Measurements from ENCODE around the gene ADIPOR2.

ADIPOR2 gene

GRCh38 chr12:1690578-1691122, at the start of gene ADIPOR2:
Gene ADIPOR2 (plus strand): TSS chr12:1691070. CDS start chr12:1754344, 63,274 bp downstream.
- DNase-seq (ENCODE audit: extremely low read depth in 1 of 2, low read depth in 1 of 2) = peak; percentile 89 to 91

- DNase-seq (ENCODE audit: extremely low read depth in 1 of 2, low read depth in 1 of 2) = no peak
These were observed 48.4 kb upstream of the ADIPOR2 start for GRCh38 chr12:1642513-1642912.

GRCh38 chr12:1643043-1643442, 47.8 kb upstream of the ADIPOR2 start:
- no peak for DNase-seq (ENCODE audit: extremely low read depth in 1 of 2, low read depth in 1 of 2)

GRCh38 chr12:1643905-1644533, 46.9 kb upstream of the ADIPOR2 start:
- no peak for DNase-seq (ENCODE audit: extremely low read depth in 1 of 2, low read depth in 1 of 2)

- no peak for DNase-seq (ENCODE audit: extremely low read depth in 1 of 2, low read depth in 1 of 2)
These were observed 46.1 kb upstream of the ADIPOR2 start for GRCh38 chr12:1644534-1645438.

GRCh38 chr12:1645819-1646218, 45.1 kb upstream of the ADIPOR2 start:
- no peak for DNase-seq (ENCODE audit: extremely low read depth in 1 of 2, low read depth in 1 of 2)

GRCh38 chr12:1646569-1647284, 44.1 kb upstream of the ADIPOR2 start:
- DNase-seq (ENCODE audit: extremely low read depth in 1 of 2, low read depth in 1 of 2) = no peak

- no peak for DNase-seq (ENCODE audit: extremely low read depth in 1 of 2, low read depth in 1 of 2)
These were observed 43.6 kb upstream of the ADIPOR2 start for GRCh38 chr12:1647285-1647669.

GRCh38 chr12:1650260-1650977, 40.5 kb upstream of the ADIPOR2 start:
- no peak for DNase-seq (ENCODE audit: extremely low read depth in 1 of 2, low read depth in 1 of 2)

- no peak for DNase-seq (ENCODE audit: extremely low read depth in 1 of 2, low read depth in 1 of 2)
These were observed 39.9 kb upstream of the ADIPOR2 start for GRCh38 chr12:1650978-1651361.

- no peak for DNase-seq (ENCODE audit: extremely low read depth in 1 of 2, low read depth in 1 of 2)
These were observed 38.9 kb upstream of the ADIPOR2 start for GRCh38 chr12:1651946-1652345.

- DNase-seq (ENCODE audit: extremely low read depth in 1 of 2, low read depth in 1 of 2) = no peak
These were observed 35.6 kb upstream of the ADIPOR2 start for GRCh38 chr12:1655225-1655788.

GRCh38 chr12:1656902-1657301, 34.0 kb upstream of the ADIPOR2 start:
- no peak for DNase-seq (ENCODE audit: extremely low read depth in 1 of 2, low read depth in 1 of 2)

GRCh38 chr12:1657688-1658087, 33.2 kb upstream of the ADIPOR2 start:
- DNase-seq (ENCODE audit: extremely low read depth in 1 of 2, low read depth in 1 of 2) = no peak

- peak in 1 of 2 donors; percentile 31 for DNase-seq (ENCODE audit: extremely low read depth in 1 of 2, low read depth in 1 of 2)
These were observed 30.3 kb upstream of the ADIPOR2 start for GRCh38 chr12:1660304-1661187.

GRCh38 chr12:1661553-1662335, 29.1 kb upstream of the ADIPOR2 start:
- peak; percentile 64 to 76 for DNase-seq (ENCODE audit: extremely low read depth in 1 of 2, low read depth in 1 of 2)

- DNase-seq (ENCODE audit: extremely low read depth in 1 of 2, low read depth in 1 of 2) = no peak
These were observed 28.0 kb upstream of the ADIPOR2 start for GRCh38 chr12:1662761-1663439.
